ENCODE data around the gene KANSL3.
"Not testable (repeated sequence)": the region's sequence is repeated elsewhere in the genome, so short reads cannot be mapped to it uniquely, and the experiment has no call there.

KANSL3 gene

GRCh38 chr2:96655526-96655925 is 17.4 kb upstream of the KANSL3 start:
- no peak for DNase-seq (ENCODE audit: low read depth, low spot score)

GRCh38 chr2:96654791-96655190 is 16.7 kb upstream of the KANSL3 start:
- DNase-seq (ENCODE audit: low read depth, low spot score), result not testable (repeated sequence)

GRCh38 chr2:96651793-96652192 is 13.7 kb upstream of the KANSL3 start:
- no peak for DNase-seq (ENCODE audit: low read depth, low spot score)

- no peak for DNase-seq (ENCODE audit: low read depth, low spot score)
Measured at GRCh38 chr2:96649342-96649741, 11.2 kb upstream of the KANSL3 start.

- no peak for DNase-seq (ENCODE audit: low read depth, low spot score)
Measured at GRCh38 chr2:96648306-96648930, 10.3 kb upstream of the KANSL3 start.

GRCh38 chr2:96647681-96648080 is 9.6 kb upstream of the KANSL3 start:
- no peak for DNase-seq (ENCODE audit: low read depth, low spot score)

- peak; percentile 25 for DNase-seq (ENCODE audit: low read depth, low spot score)
Measured at GRCh38 chr2:96642564-96643360, 4.7 kb upstream of the KANSL3 start, which contains the start of gene FER1L5. TSS of gene FER1L5 (plus strand) at chr2:96642764. CDS start at chr2:96642837, 73 bp downstream.

GRCh38 chr2:96637385-96638143 is 548 bp downstream of the KANSL3 start:
- DNase-seq (ENCODE audit: low read depth, low spot score), result no peak

GRCh38 chr2:96636551-96637171 is 1.5 kb downstream of the KANSL3 start:
- DNase-seq (ENCODE audit: low read depth, low spot score), result no peak

- no peak for DNase-seq (ENCODE audit: low read depth, low spot score)
Measured at GRCh38 chr2:96633641-96634040, 4.5 kb downstream of the KANSL3 start.

GRCh38 chr2:96631804-96632435 is 6.2 kb downstream of the KANSL3 start:
- DNase-seq (ENCODE audit: low read depth, low spot score), result no peak

GRCh38 chr2:96626553-96626942 is 11.6 kb downstream of the KANSL3 start:
- no peak for DNase-seq (ENCODE audit: low read depth, low spot score)

GRCh38 chr2:96625571-96626552 is 12.2 kb downstream of the KANSL3 start:
- no peak for DNase-seq (ENCODE audit: low read depth, low spot score)

- no peak for DNase-seq (ENCODE audit: low read depth, low spot score)
Measured at GRCh38 chr2:96623116-96623515, 15.0 kb downstream of the KANSL3 start.

GRCh38 chr2:96622544-96622943 is 15.6 kb downstream of the KANSL3 start:
- no peak for DNase-seq (ENCODE audit: low read depth, low spot score)

GRCh38 chr2:96618596-96619283 is 19.4 kb downstream of the KANSL3 start:
- DNase-seq (ENCODE audit: low read depth, low spot score), result no peak

GRCh38 chr2:96617012-96617411 is 21.1 kb downstream of the KANSL3 start:
- no peak for DNase-seq (ENCODE audit: low read depth, low spot score)

- DNase-seq (ENCODE audit: low read depth, low spot score), result no peak
Measured at GRCh38 chr2:96616535-96616934, 21.6 kb downstream of the KANSL3 start.

GRCh38 chr2:96616128-96616527 is 22.0 kb downstream of the KANSL3 start:
- DNase-seq (ENCODE audit: low read depth, low spot score), result no peak

All from brain pericyte (primary cell).